T-helper 17 cell (primary cell): ENCODE measurements around the gene GPR78. TPM values are rescaled to one million over a fixed set of nuclear protein-coding genes. Genes with fewer than 3 reads are reported as not detected.

Source experiments
- ATAC-seq: fragments of 150-1000 bp; cut with Tn5 transposase; 2 replicates; pipeline ENCODE4 v1.10.0; 2021; ENCODE audit warnings: mild to moderate bottlenecking, moderate library complexity
- DNase-seq, 3 donors: peaks; one replicate each; pipeline versions ENCODE4 v3.0.0 to v3.0.0-alpha.2; 2020 to 2021
- H3K9me3 ChIP-seq: one replicate; pipeline ENCODE4 v1.7.0; 2013; ENCODE audit warnings: low read length, mild to moderate bottlenecking; ENCODE audit not compliant: control insufficient read depth, poor library complexity, severe bottlenecking
- H3K27ac Mint-ChIP-seq: one replicate; pipeline ENCODE4 v1.8.0; 2022; ENCODE audit warnings: mild to moderate bottlenecking, moderate library complexity, mixed read lengths
- H3K27me3 Mint-ChIP-seq: one replicate; pipeline ENCODE4 v1.8.0; 2022; ENCODE audit warnings: mixed read lengths
- H3K36me3 Mint-ChIP-seq: one replicate; pipeline ENCODE4 v1.8.0; 2022; ENCODE audit warnings: low read depth, mixed read lengths
- H3K4me1 Mint-ChIP-seq: one replicate; pipeline ENCODE4 v1.8.0; 2022; ENCODE audit warnings: mild to moderate bottlenecking, mixed read lengths
- H3K4me3 Mint-ChIP-seq: one replicate; pipeline ENCODE4 v1.8.0; 2022; ENCODE audit warnings: mild to moderate bottlenecking, moderate library complexity, mixed read lengths
- total RNA-seq, 4 donors: library from RNA in 2 of 4; stranded (reverse) in 2 of 4; gene quantifications; one replicate each; pipeline ENCODE4 v1.2.3 and lab custom pipeline; 2022 to 2026

GPR78 gene, protein sequence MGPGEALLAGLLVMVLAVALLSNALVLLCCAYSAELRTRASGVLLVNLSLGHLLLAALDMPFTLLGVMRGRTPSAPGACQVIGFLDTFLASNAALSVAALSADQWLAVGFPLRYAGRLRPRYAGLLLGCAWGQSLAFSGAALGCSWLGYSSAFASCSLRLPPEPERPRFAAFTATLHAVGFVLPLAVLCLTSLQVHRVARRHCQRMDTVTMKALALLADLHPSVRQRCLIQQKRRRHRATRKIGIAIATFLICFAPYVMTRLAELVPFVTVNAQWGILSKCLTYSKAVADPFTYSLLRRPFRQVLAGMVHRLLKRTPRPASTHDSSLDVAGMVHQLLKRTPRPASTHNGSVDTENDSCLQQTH
- not detected for total RNA-seq
- total RNA-seq (lab: John Stamatoyannopoulos, UW): 0 reads per million in 2 donors

DNA sequence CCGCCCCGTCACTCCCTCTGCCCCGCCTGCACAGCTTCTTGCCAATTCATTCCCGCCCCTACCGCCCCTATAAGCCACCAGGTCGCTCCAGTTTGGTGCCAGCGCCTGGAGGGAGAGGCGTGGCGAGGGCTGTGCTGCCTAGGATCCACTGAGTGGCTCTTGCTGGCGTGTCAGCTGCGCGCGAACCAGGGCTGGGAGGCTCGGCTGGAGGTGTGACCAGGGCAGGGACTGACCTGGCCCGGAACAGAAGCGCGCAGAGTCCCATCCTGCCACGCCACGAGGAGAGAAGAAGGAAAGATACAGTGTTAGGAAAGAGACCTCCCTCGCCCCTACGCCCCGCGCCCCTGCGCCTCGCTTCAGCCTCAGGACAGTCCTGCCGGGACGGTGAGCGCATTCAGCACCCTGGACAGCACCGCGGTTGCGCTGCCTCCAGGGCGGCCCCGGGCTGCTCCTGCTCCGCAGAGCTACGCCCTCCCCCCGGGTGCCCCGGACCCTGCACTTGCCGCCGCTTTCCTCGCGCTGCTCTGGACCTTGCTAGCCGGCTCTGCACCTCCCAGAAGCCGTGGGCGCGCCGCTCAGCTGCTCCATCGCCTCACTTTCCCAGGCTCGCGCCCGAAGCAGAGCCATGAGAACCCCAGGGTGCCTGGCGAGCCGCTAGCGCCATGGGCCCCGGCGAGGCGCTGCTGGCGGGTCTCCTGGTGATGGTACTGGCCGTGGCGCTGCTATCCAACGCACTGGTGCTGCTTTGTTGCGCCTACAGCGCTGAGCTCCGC is at the start of gene GPR78:
Gene GPR78, plus strand, starts transcription at position 72 of the 773 bp plus-strand sequence. Its CDS starts 591 bp downstream, at position 663.
- DNase-seq (no peak), ATAC-seq (no peak)
- no peak within 1 kb of the TSS for H3K27ac Mint-ChIP-seq
- H3K36me3 Mint-ChIP-seq: peaks cover 3% of the 10 kb centered on the region
- H3K9me3 ChIP-seq: no peaks in the 10 kb centered on the region
- H3K27me3 Mint-ChIP-seq: peaks cover 46% of the 10 kb centered on the region
- peak within 1 kb of the TSS; percentile 61 for H3K4me3 Mint-ChIP-seq
- H3K4me1 Mint-ChIP-seq: peaks cover 2% of the 10 kb centered on the region

DNA sequence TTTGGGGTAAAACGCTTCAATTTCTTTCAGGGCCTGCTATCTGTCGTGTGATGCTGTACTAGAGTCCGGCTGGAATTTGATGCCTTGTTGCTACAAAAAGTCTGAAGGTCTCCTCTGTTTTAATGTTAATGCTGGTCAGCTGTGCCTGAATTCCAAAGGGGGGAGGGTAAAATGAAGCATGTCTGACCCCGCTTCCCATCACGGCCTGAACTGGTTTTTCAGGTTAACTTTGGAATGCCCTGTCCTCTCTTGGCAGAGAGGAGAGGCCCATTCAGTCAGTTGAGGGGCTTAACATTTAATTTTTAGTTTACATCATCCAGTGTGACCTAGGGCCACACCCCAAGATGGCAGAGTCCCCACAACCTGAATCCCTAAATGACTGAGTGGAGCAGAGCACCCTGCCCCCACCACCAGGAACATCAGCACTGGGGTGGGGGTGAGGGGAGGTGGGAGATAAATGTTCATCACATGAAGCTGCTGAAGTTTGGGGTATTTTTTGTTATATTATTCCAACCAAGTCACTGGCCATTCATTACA is 47.9 kb upstream of the GPR78 start:
- no peaks in the 10 kb centered on the region for H3K9me3 ChIP-seq
- H3K27ac Mint-ChIP-seq: no peak overlapping the region
- no peak for DNase-seq
- no peak overlapping the region for H3K4me3 Mint-ChIP-seq
- no peaks in the 10 kb centered on the region for H3K36me3 Mint-ChIP-seq
- H3K27me3 Mint-ChIP-seq: no peaks in the 10 kb centered on the region
- H3K4me1 Mint-ChIP-seq: no peaks in the 10 kb centered on the region
- ATAC-seq: no peak

DNA sequence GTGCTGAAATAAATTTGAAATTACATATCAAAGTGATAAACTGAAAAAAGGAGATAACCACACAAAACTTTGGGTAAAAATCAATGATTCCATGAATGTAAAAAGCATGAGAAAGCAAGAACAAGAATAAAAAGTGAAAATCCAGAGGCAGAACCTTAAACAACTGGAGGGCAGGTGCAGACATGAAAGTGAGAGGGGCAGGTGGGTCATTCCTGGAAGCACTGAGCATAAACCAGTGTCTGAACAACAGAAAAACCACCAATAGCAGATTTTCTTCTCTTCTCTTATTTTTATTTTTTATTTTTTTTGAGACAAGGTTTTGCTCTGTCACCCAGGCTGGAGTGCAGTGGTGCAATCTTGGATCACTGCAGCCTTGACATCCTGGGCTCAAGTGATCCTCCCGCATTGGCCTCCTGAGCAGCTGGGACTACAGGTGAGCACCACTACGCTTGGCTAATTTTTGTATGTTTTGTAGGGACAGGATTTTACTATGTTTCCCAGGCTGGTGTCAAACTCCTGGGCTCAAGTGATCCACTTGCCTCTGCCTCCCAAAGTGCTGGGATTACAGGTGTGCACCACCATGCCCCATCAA is 46.8 kb upstream of the GPR78 start:
- no peak overlapping the region for H3K4me3 Mint-ChIP-seq
- H3K27ac Mint-ChIP-seq: no peak overlapping the region
- no peak for DNase-seq
- ATAC-seq: no peak
- peaks cover 2% of the 10 kb centered on the region for H3K4me1 Mint-ChIP-seq
- H3K9me3 ChIP-seq: no peaks in the 10 kb centered on the region
- H3K36me3 Mint-ChIP-seq: no peaks in the 10 kb centered on the region
- H3K27me3 Mint-ChIP-seq: no peaks in the 10 kb centered on the region

DNA sequence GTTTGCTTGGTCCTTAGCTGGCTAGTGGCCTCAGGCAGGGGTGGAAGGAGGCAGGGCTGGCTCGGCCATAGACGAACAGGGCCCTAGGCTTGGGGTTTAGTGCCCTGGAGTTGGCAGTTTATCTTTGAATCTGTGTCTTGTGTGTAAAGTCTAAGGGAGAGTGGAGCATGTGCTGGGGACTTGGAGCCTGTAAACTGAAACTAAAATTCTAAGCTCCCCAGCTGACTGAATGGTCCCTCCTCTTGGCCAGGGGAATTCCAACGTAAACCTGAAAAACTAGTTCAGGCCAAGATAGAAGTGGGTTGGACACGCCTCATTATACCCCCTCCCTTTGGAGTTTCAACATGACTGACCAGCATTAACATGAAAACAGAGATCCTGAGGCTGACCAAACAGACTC is 46.1 kb upstream of the GPR78 start:
- Mint-ChIP-seq H3K36me3 (no peaks in the 10 kb centered on the region), H3K27ac (no peak overlapping the region), H3K27me3 (no peaks in the 10 kb centered on the region), H3K4me3 (no peak overlapping the region), H3K4me1 (peaks cover 2% of the 10 kb centered on the region)
- H3K9me3 ChIP-seq: no peaks in the 10 kb centered on the region
- ATAC-seq (no peak), DNase-seq (no peak)

DNA sequence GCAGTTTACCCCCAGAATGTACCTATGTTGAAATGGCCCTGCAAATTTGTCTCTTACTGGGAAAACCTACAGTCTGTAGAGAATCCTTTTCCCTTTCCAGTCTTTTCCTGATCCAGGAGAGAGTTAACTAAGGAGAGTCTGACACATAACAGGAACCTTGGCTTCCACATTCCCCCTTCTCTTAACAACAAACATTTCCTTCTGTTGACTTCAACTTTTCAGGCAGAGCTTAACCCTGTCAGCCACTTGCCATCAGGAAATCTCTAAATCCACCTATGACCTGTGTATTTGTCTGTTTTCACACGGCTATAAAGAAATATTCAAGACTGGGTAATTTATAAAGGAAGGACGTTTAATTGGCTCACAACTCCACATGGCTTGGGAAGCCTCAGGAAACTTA is 45.6 kb upstream of the GPR78 start:
- ATAC-seq (no peak), DNase-seq (no peak)
- Mint-ChIP-seq H3K27me3 (no peaks in the 10 kb centered on the region), H3K27ac (no peak overlapping the region), H3K4me3 (no peak overlapping the region), H3K4me1 (peaks cover 5% of the 10 kb centered on the region), H3K36me3 (no peaks in the 10 kb centered on the region)
- H3K9me3 ChIP-seq: no peaks in the 10 kb centered on the region

DNA sequence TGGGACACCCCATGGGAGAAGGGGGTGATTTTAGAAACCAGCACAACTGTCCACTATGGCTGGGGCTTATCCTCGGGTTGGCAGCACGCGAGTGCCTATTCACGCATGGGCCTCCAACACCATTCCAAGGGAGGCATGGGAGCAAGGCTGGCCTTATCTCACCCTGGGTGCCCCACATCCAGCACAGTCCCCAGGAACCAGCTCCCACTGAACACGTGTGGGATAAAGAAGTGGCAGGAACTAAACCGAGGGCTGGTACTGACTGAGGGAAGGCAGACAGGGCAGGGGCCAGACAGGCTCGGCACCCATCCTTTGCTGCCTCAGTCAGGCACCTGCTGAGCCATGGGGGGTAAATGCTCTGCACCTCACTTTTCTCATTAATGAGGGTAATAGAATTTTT is 43.7 kb upstream of the GPR78 start:
- H3K36me3 Mint-ChIP-seq: no peaks in the 10 kb centered on the region
- H3K4me1 Mint-ChIP-seq: peaks cover 12% of the 10 kb centered on the region

DNA sequence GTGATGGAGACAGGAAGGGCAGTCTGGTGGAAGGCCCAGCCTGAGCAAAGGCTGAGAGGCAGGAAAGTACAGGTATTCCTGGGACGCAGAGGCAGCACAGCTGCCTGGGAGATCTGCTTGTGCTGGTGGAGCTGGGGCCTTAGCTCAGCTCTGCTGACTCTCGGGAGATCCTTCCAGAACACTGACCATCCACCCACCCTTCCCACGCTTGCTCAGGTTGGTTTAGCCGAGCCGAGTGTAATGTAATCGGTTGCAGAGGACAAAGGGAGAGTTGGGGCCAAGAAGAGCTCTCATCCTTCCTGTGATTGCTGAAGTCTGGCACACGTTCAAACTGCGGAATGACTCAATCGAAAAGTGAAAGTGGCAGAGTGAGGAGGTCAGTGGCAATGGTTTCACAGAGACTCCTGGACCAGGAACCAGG is 43.1 kb upstream of the GPR78 start:
- H3K27me3 Mint-ChIP-seq: no peaks in the 10 kb centered on the region
- no peaks in the 10 kb centered on the region for H3K9me3 ChIP-seq
- DNase-seq: no peak
- ATAC-seq: no peak
- peaks cover 12% of the 10 kb centered on the region for H3K4me1 Mint-ChIP-seq
- no peak overlapping the region for H3K27ac Mint-ChIP-seq
- H3K4me3 Mint-ChIP-seq: peak overlapping the region; percentile 56
- no peaks in the 10 kb centered on the region for H3K36me3 Mint-ChIP-seq

More for the DNA sequence above, 43.7 kb upstream of the GPR78 start:
- H3K9me3 ChIP-seq: no peaks in the 10 kb centered on the region
- DNase-seq (no peak), ATAC-seq (no peak)
- Mint-ChIP-seq H3K27me3 (no peaks in the 10 kb centered on the region), H3K27ac (no peak overlapping the region), H3K4me3 (no peak overlapping the region)

DNA sequence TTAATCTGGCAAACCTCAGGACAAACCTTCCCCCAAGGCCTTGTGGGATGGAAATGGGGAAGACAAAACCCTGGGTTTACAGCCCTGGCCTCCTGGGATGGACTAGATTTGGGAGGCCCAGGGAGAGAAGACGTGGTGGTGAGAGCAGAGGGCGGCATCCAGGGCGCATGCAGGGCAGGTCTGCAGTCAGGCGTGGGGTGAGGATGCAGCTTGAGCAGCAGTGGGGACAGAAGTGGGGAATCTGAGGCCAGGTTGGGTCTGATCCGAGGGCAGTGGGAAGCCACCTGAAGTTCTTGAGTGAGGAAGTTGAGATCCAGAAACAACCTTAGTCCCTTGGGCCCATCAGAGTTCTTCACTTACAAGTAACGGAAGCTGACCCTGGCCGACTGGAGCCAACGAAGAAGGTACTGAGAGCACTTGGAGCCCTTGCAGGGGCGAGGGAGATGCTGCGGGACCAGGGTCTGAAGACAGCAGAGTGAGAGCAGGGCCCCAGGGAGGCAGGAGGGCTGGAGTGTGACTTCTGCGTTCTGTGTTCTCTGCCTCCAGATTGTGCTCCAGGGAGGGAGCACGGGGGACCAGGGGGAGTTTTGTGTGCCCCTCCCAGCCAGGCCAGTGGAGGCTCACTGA is 42.0 kb upstream of the GPR78 start:
- H3K4me3 Mint-ChIP-seq: no peak overlapping the region
- ATAC-seq (no peak), DNase-seq (no peak)
- peak overlapping the region; percentile 19 for H3K27ac Mint-ChIP-seq
- no peaks in the 10 kb centered on the region for H3K36me3 Mint-ChIP-seq
- H3K9me3 ChIP-seq: no peaks in the 10 kb centered on the region
- peaks cover 12% of the 10 kb centered on the region for H3K4me1 Mint-ChIP-seq
- no peaks in the 10 kb centered on the region for H3K27me3 Mint-ChIP-seq

DNA sequence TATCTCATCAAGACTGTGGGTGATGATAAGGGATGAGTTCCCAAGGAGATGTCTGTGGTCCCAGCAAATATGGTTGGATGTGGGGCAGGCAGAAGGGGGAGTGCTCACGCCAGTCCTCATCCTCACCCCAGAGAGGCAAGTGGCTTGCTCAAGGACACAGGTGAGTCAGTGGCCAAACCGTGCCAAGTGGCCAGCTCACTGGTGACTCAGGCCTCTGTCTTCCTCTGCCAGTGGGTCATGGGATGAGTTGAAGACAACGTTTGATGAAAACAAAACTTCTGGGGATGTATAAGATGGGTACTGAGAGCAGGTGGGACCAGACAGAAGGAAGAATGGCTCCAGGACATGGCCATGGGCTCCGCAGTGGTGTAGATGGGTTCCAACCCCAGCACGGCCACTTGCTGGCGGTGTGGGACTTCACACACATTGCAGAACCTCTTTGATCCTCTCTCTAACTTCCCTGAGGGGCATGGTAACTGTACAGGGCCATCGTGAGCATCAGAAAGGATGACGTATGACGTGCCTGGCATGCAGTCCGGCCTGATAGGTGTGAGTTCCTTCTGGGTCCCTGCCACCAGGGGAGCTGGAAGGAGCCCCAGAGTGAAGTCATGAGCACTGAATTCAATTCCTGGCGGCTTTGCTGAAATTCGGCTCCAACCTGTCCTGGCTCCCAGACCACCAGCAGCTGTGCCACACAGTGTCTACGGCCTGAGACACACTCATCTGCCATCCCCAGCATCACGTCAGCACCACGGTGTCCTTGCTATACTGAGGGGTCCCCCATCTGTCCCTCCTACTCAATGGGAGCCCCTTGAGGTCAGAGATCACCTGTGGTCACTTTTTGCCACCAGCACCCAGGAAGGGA is 41.3 kb upstream of the GPR78 start:
- ATAC-seq (no peak), DNase-seq (no peak)
- peak overlapping the region; percentile 19 for H3K27ac Mint-ChIP-seq

DNA sequence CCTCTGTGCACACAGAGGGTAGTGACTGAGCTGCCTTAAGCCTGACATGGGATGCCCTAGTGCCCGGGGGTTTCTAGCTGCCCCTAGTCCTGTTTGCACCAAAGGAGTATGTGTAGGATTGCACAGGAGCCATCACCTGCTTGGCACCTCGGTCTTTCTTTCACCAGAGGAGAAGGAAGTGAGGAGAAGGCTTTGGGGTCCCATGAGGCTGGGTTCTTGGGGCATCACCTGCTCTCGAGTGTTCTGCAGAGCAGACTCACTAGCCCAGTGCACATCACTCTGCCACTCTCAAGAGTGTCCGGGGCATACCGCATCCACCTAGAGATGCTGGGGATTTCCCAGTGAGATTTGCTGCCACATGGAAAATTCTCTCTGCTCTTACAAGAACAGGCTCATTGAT is 40.5 kb upstream of the GPR78 start:
- DNase-seq (no peak), ATAC-seq (peak; percentile 80)
- peaks cover 12% of the 10 kb centered on the region for H3K4me1 Mint-ChIP-seq
- H3K27me3 Mint-ChIP-seq: no peaks in the 10 kb centered on the region
- no peaks in the 10 kb centered on the region for H3K9me3 ChIP-seq
- peak overlapping the region; percentile 15 for H3K4me3 Mint-ChIP-seq
- peak overlapping the region; percentile 41 for H3K27ac Mint-ChIP-seq
- H3K36me3 Mint-ChIP-seq: no peaks in the 10 kb centered on the region

More for the DNA sequence above, 41.3 kb upstream of the GPR78 start:
- H3K36me3 Mint-ChIP-seq: no peaks in the 10 kb centered on the region
- no peak overlapping the region for H3K4me3 Mint-ChIP-seq
- no peaks in the 10 kb centered on the region for H3K27me3 Mint-ChIP-seq
- H3K9me3 ChIP-seq: no peaks in the 10 kb centered on the region
- peaks cover 12% of the 10 kb centered on the region for H3K4me1 Mint-ChIP-seq

DNA sequence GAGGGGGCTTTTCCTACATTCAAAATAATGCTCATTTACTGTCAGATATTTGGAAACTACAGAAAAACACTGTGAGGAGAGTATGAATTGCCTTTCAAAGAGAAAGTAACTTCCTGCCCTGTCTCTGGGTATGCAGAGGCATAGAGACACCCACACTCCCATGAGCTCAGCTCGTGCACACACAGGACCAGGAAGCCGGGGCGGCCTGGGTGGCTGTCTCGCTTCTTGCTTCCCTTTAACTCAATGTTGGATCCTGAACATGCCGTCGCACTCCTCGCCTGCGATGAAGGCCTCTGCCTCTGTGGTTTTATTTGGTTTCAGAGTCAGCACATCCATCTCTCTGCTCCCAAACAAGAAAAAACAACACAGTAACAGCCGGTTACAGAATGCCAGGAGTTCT is 40.1 kb upstream of the GPR78 start:
- H3K4me3 Mint-ChIP-seq: peak overlapping the region; percentile 15
- no peaks in the 10 kb centered on the region for H3K36me3 Mint-ChIP-seq
- no peaks in the 10 kb centered on the region for H3K27me3 Mint-ChIP-seq
- H3K9me3 ChIP-seq: no peaks in the 10 kb centered on the region
- ATAC-seq: peak; percentile 77
- DNase-seq: no peak
- H3K27ac Mint-ChIP-seq: peak overlapping the region; percentile 41
- H3K4me1 Mint-ChIP-seq: peaks cover 12% of the 10 kb centered on the region

DNA sequence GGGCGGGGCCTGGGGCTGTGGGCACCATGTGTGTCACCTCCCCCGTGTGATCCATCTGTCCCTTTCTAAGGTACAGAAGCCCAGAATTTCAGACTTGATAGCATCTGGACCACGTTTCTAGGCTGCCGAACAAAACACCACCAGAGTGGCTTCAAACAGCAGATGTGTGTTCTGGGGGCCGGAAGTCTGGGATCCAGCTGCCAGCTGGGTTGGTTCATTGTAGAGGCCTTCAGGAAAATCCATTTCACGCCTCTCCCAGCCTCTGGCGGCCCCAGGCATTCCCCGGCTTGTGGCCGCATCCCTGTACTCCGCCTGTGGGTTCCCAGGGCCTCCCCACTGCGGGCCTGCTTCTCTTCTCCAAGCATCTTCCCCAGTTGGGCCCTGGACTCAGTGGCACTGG is 39.6 kb upstream of the GPR78 start:
- Mint-ChIP-seq H3K27ac (peak overlapping the region; percentile 41), H3K36me3 (no peaks in the 10 kb centered on the region), H3K4me1 (peaks cover 12% of the 10 kb centered on the region), H3K4me3 (no peak overlapping the region), H3K27me3 (no peaks in the 10 kb centered on the region)
- no peaks in the 10 kb centered on the region for H3K9me3 ChIP-seq
- ATAC-seq (no peak), DNase-seq (no peak)
